GM21825 (cell line): ENCODE data around the gene REM2.
"Not testable (repeated sequence)": the region's sequence is repeated elsewhere in the genome, so short reads cannot be mapped to it uniquely, and the experiment has no call there.

Source experiments
- ATAC-seq: cut with Tn5 transposase; IDR thresholded peaks from one replicate; pipeline ENCODE4 v1.9.1; 2021; ENCODE audit warnings: mild to moderate bottlenecking, moderate library complexity; ENCODE audit not compliant: unreplicated experiment

Gene REM2

DNA sequence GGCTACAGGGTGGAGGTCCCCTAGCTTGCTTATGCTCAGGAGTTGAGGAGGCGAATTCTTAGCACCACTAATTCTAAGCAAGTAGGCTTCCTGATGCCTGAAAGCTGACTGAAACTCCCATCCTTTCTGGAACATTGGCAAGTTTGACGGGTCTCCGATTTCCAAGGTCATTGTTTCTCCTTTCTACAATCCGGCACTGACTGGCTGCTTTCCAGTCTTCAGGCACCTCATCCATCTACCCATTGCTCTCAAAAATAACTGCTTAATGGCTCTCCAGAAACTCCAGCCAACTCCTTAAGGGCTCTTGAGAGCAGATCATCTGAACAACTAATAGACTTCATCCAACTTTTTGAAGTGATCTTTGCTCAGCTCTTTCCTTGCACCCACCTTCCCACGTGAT lies 13.3 kb downstream of the REM2 start:
- no peak for ATAC-seq

DNA sequence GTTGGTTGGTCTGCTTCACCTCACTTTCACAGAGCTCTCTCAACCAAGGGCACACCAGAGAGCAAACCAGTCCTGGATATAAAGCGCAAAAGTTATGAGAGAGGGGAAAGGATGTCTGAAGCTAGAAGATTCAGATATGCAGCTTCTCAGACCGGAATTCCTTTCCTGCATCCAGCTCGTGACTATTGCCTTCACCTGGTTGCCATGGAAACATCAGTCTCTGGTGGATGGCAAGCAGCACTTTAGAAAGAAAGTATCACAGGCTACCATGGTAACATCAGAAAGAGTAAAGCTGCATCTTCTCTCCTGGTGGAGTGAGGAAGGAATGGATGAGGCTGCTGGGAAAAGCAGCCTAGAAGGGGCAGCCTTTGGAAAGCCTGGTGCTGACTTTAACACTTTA lies 13.7 kb downstream of the REM2 start:
- no peak for ATAC-seq

DNA sequence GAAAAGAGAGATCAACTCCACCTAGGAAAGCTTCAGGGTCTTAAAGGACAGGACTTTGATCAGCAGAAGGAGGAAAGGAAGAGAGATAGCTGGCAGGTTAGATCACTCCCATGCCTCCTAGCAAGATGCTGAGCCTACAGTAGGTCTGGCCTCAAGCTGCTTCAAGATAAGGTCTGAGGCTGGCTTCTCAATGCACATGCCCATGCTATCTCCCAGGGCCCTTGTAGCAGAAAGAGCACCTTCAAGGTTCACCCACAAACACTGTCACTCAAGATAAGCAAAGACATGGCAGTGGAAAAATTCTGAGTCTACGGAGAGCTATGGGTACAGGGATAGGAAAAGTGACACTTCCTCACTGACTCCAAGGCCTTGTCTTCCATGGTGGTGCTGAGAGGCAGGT lies 14.3 kb downstream of the REM2 start:
- ATAC-seq = no peak

DNA sequence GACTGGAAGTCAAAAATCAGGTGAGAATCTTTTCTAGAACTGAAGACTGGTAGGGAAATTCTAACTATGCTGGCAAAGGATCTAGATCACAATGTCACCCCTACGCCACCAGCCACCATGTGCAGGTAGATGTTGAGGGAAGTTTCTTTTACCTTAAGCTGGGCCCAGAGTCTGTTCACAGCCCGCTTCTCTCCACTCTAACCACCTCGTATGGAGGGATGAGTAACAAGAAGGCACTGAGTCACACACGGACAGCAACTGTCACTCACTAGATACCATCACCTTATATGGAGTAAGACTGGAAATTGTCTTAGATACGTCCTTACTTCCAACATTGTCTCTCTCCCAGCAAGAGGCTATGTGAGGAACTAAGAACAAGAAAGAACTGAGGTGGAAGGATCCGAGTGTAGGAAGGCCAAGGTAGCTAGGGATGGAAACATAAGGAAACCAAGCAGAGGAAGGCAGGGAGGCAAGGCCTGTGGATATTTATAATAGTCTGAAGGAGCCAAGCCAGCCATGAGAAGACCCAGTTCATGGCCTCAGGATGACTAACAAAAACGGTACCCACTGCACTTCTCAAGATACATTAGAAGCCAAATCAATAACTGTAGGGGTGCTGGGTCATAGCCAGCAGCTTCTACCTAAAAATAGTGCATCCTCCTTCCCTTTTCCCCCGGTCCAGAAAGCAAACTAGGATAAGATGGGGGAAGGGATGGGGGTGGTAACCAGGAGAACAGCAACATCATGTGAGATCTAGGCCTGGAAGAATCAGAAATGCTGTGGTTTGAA lies 15.5 kb downstream of the REM2 start:
- no peak for ATAC-seq

DNA sequence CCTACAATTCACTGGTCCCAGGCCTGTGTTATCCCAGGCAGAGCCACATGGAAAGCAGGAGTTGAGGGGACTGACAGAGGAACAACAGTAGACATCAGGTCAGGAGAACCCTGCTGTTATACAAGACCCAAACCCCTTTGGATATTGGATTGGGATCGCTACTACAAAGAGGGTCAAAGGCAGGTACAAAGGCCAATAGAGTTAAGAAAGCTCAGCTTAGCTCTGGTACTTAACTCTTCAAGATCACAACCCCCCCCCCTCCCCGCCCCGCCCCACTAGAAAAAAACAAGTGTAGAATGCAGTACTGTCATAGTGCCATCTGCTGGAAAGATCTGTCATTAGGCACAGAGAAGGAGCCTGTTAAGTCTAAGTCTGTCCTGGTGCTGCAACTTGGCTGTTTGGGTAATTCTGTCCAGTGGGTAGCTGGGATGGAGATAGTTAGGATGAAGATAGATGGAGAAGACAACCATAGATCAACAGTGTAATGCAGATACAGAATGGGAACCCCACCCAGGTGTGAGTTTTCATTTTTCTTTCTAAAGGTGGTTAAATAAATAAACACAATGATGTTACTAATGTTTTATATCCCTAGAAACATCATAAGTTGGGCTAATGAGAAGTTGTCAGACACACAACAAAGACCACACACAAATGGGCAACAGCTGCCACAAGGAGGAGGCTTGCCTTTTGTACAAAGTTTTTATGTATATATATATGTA lies 17.2 kb downstream of the REM2 start:
- no peak for ATAC-seq

DNA sequence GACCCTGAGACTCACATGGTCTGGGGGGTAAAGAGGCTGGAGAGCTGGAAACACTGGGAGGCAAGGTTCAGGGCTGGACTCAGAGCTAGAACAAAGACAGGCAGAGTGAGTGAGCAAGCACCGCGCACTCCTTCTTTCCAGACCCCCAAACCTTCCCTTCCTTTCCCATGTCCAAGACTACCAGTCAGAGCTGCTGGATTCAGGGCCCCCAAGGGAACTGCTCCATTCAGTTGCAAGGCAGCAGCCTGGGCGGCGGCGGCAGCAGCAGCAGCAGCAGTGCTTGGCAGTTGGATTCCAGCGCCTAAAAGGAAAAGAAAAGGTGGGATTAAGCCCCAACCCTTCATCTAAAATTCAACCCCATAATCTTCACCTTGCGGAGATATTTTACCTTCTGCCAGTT lies 18.8 kb downstream of the REM2 start:
- no peak for ATAC-seq

DNA sequence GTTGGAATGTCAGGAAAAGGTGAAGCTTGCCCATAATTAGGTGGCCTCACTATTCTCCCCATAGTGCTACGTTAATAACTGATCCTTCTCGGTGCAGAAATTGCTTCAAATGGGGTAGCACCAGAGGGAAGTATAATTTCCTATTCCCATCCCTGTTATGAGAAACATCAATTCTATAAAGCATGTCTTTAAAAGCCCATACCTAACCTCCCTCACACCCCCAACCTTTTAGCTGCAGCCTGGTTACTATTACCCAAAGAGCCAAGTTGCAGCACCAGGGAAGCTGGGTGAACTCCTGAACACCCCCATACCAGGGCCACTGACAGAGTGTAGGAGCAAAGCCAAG lies 20.7 kb downstream of the REM2 start:
- no peak for ATAC-seq

DNA sequence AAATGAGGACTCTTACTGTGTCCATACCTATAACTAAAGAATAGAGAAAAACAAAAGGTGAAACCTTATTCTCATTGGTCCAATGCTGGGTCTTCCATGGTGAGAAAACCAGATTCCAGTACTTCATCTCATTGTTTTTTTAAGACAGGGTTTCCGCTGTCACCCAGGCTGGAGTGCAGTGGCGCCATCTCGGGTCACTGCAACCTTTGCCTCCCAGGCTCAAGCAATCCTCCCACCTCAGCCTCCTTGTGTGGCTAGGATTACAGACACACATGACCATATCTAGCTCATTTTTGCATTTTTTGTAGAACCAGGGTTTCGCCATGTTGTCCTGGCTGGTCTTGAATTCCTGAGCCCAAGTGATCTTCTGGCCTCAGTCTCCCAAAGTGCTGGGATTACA lies 22.6 kb downstream of the REM2 start:
- no peak for ATAC-seq

DNA sequence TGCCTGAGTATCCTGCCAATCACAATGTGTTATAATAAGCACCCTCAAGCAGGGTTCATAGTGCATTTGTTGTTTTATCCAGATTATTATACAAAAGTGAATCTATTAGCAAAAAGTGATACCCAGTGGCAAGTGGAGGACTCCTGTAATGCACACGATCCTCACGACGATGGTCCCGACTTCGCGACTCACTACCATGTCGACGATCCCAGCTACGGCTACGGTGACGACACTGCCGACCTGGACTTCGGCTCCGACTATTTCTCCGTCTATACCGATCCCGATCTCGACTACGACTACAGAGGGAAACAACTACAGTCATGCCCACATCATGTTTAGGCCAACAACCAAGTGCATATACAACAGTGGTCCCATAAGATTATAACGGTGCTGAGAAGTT lies 23.1 kb downstream of the REM2 start:
- no peak for ATAC-seq

DNA sequence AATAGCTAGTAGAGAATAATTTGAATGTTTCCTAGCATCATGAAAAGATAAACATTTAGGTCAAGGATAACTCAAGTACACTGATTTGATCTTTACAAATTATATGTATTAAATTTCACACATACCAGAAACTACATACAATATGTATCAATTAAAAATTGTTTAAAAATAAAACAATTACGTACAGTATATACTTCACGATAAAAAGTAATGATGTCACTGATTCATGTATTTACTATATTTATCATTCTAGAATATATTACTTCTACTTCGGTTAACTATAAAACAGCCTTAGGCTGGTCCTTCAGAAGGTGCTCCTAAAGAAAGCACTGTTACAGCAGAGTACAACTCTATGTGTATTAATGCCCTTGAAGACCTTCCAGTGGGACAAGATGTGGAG lies 24.4 kb downstream of the REM2 start:
- no peak for ATAC-seq

DNA sequence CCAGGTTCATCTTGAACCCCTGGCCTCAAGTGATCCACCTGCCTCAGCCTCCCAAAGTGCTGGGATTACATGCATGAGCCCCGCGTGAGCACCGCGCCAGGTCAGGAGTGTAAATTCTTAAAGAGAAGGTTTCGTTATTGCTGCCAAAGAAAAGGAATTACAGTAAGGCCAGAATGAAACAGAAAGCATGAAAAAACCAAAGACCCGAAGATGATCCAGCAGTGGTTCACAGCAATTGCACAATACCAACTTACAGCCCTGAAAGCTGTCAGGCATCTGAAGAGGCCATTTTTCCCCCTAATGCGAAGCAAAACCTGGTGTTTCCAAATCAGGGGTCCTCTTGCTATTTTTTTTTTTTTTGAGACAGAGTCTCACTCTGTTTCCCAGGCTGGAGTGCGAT lies 25.6 kb downstream of the REM2 start:
- ATAC-seq = no peak

DNA sequence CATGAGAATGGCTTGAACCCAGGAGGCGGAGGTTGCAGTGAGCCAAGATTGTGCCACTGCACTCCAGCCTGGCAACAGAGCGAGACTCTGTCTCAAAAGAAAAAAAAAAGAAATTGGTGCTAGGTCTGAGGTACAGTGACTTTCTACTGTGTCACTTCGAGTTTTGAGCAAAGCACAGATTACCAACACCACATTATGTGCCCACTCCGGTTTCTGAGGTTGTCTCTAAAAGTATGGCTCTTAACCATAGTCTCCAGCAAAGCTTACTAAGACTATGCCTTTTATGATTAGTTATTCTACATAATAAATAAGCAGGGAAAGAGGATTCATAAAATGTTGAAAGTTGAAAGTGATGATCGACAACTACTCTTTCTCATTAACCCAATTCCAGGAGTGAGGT lies 27.9 kb downstream of the REM2 start:
- ATAC-seq = no peak

DNA sequence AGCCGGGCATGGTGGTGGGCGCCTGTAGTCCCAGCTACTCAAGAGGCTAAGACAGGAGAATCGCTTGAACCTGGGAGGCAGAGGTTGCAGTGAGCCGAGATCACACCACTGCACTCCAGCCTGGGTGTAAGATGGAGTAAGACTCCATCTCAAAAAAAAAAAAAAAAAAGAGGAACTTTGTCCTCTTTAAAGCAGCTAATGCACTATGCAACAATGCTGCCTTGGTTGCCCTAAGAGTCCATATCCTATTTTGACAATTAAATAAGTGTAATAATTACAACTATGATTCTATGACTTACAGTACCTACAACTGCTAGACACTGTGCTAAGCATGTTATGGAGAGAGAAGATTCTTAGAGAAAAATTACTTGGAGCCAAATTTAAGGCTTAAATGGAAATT lies 31.8 kb downstream of the REM2 start:
- ATAC-seq = not testable (repeated sequence)

DNA sequence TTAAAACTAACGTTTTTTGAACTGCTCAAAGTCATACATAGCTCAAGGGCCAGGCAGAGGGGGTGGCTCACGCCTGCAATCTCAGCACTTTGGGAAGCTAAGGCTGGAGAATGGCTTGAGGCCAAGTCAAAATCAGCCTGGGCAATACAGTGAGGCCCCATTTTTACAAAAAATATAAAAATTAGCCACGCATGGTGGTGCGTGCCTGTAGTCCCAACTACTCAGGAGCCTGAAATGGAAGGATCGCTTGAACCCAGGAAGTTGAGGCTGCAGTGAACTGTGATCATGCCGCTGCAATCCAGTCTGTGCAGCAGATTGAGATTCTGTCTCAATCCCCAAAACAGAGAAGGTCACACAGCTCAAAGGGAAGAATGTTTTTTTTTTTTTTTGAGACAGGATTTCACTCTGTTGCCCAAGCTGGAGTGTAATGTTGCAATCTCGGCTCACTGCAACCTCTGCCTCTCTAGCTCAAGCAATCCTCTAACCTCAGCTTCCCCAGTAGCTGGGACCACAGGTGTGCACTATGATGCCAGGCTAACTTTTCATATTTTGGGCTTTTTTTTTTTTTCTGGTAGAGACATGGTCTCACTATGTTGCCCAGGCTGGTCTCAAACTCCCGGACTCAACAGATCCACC lies 33.0 kb downstream of the REM2 start:
- no peak for ATAC-seq

DNA sequence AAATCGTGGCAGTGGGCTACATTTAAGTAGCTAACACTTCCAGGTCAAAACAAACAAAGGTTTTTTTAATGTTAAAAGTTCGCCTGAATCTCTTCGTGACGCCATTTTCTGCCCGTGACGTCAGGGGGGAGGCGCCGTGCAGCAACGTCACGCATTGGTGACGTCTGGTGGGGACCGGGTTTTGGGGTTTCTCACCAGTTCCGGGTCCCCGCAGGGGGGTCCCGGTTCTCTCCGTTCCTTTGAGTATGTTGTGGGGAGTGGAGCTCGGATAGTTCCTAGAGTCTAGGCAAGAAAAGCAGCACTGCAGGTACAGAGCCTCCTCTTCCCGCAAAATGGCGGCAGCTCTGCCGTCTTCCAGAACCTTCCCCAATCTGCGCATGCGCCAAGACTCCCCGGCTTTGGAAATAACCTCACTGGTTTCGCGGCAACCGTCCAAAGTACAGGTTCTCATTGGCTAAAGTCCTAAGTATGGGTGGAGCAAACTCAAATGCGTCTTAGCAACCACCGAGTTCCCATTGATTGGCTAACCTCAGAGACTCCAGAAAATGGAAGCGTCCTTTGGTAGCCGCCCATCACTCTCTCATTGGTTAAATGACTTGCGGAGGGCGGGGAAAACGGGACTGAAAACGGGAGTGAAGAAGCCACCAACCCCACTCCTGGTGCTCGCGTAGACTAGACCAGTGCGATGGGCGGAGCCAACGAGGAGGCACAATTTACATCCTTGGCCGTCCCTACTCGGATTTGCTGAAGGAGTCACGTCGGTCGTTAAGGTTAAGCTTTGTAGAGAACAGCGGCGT lies 36.0 kb downstream of the REM2 start, which contains the start of gene RBM23:
Gene RBM23, minus strand, starts transcription at position 346 of the 797 bp plus-strand sequence.
- ATAC-seq = peak; percentile 90

DNA sequence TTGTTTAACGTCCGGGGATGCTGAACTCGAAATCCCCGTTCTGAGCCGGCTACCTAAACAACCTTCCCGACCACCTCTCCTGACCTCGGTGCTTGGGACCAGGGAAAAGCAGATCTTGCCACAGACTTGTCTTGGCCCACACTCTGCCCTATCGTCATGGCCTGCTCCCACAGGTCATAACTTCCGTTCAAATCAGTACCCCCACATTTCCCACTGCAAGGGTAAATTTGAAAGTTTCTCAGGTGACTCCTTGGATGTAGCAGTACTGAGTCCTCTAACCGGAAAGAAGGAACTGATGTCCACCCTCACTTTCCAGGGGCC lies 36.5 kb downstream of the REM2 start:
- ATAC-seq = no peak

DNA sequence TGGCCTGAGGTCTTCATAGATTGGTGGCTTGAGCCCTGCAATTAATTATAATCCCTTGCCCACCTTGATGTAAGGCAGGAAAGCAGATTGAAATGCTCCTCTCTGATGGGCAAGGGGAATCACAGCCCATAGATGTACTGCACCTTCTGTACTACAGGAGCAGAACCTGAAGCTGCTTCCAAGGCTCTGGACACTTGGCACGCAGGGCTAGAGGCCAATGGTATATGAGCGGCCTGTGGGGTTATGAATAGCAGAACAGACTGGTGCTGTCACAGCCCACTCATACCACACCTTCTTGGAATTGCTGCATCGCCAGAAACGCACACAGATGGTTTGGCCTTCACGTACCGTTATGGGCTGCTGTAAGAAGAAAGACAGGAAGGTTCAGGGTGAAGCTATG lies 37.7 kb downstream of the REM2 start:
- ATAC-seq = no peak

DNA sequence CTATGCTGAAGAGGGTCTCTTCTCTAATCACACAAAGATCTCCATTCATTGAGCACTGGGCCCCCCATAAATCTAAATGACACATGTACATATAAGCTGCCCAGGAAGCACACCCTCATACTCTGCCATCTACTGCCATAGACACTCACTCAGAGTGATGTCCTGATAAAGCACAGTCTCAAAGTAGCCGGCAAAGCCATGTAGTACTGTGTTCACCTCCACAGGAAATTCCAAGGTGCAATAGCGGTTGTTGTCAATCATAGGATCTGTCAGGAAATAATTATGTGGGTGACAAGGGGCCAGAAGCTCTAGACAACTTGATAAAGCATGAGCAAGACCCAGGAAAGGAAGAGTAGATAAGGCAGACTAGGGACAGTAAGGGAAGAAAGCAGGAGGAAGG lies 39.3 kb downstream of the REM2 start:
- ATAC-seq = no peak

DNA sequence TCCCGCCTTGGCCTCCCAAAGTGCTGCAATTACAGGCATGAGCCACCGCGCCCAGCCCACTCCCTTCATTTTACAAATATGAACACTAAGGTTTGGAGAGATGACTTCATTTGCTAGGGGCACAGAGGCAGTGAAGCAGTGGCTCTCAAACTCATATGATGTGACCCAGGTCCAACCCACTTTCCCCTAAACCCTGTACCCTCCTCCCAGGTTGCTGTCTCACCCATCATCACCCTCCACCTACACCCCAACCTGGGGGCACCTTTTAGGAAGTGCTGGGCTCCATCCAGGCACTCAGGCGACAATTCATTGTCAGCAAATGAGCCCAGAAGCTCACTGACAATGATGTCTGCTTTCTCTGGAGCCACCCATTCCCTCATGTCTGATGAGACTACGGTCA lies 40.7 kb downstream of the REM2 start:
- no peak for ATAC-seq

DNA sequence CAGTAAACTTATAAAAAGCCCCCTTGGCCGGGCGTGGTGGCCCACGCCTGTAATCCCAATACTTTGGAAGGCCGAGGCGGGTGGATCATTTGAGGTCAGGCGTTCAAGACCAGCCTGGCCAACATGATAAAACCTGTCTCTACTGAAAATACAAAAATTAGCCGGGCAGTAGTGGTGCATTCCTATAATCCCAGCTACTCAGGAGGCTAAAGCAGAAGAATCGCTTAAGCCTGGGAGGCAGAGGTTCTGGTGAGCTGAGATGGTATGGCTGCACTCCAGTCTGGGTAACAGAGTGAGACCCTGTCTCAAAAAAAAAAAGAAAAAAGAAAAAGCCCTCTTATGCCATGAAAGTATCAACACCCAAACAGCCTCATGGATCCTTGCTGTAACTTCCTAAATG lies 42.5 kb downstream of the REM2 start:
- ATAC-seq = no peak

DNA sequence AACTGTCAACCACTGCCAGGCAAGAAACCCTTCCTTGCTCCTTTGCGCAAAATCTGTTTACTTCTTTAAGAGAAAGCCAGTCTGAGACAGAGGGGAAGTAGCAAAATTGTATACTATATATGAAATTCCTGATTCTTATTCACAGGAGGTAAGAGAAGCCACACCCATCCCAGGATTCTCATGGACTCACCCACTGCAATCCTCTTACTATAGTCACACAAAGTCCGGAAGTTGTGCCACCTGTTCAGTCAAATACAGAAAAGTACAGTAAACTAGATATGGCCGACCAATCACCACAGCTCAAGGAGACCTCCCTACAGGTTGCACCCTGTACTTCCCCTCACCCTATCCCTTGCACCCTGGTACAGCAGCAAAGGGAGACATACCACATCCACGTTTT lies 43.3 kb downstream of the REM2 start:
- ATAC-seq = no peak
